GM19240 (cell line): Measurements from ENCODE around the gene TNFRSF18.
"Not testable (repeated sequence)": the region's sequence is repeated elsewhere in the genome, so short reads cannot be mapped to it uniquely, and the experiment has no call there.

Experiments used
- DNase-seq: peaks from one replicate; pipeline ENCODE4 v3.0.0; 2011; ENCODE audit warnings: low spot score; ENCODE audit not compliant: insufficient read length

TNFRSF18 gene

DNA sequence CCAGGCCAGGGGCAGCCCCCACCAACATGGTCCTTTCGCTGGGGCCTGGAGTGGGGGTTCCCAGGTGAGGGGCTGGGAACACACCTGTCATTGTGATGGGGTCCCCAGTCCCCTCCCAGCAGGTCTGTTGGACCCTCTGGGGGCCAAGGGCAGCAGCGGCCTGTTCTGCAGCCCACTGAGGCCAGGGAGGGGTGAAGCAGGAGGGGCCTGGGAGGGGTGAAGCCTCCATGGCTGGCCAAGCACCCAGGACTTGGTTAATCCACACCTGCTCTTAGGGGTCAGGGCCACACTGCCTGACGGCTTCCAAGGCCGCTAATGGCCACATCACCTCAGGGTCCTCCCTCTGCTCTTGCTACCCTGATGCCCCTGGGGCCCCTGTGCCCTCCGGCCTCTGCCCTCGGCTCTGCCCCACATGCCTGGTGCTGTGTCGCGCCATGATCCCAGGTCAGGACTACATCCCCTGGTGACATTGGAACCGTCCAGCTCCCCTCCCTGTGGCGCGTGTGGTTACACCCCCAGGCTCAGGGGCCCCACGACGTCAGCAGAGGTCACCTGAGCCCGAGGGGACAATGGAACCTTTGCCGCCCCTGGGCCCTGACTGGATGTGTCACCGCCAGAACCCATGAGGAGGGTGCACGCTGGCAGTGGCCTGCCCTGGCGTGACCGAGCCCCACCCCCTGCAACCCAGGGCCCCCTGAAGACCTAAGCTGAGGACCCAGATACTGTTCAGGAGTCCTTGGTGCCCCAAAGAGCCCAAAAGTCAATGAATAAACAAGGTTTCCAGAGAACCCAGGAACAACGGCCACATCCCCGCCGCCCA is 7.0 kb downstream of the TNFRSF18 start:
- DNase-seq = no peak

DNA sequence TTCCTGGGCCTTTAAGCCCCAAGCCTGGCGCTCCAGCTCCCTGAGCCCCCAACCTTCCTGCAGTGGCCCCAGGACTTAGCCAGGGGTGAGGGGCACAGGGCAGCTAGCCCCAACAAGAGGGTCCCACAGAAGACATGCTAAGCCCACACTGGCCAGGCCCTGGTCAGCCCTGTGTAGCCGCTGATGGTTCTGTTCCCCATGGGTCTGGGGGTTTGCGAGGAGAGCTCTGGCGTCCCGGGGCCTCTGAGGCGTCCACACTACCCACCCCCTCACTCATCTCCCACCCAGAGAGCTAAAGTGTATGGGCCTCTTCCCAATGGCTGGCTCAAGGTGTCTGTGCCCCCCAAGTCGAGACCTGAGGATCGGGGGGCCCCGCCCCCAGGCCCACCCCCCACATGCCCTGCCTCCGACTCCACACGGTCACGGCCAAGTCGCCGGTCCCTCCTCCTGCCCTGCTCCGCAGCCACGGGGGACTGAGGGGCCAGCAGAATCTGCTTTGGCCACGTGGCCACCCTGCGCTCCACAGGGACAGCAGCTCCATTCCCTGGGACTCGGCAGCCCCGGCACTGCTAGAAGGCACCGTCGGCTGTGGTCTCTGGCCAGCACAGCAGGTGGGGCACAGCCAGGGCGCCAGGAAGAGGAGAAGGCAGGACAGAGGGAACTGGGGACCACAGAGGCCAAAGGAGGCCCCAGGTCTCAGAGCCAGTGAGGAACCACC is 7.8 kb downstream of the TNFRSF18 start:
- DNase-seq = no peak

DNA sequence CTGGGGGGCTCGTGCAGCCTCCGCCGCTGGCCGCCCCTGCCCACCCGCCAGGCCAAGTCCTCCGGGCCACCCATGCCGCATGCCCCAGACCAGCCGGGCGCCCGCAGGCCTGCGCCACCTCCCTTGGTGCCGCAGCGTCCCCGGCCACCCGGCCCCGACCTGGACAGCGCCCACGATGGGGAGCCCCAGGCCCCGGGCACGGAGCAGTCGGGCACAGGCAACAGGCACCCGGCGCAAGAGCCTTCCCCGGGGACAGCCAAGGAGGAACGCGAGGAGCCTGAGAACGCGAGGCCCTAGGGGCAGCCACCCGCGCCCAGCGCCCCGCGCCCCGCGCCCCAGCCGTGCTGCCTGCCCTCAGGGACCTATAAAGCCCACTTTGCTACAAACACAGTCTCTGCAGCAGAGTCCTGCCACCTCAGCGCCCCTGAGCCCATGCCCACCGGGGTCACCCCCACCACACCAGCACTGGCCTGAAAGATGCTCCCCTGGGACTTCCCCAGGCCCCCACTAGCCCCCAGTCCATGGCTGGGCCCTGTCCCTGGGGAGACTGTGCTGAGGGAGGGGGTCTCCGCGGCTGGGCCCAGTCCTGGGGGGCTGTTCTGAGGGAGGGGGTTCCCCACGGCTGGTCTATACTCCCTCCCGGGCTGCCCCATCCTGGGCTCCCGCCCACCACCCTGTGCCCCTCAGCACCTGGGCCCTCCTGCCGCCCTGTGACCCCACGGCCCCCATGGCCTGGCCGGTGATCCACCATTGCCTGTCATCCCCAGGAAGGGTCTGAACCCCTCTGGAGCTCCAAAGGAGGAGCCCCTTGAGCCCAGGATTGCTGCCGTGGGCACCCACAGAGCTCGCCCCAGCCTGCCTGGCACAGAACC is 8.6 kb downstream of the TNFRSF18 start:
- DNase-seq = no peak

DNA sequence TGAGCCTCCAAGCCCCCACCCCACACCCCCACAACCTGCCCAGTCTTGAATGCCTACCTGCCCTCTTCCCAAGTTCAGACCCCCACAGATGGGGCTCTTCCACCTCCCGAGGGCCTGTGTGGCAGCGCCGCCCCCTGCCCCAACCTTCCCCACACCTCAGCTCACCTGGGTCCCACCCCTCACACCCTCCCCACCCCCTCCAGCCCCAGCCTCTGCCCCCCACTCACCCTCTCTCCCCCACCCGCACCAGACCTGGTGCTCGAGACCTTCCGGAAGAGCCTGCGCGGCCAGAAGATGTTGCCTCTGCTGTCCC is 9.2 kb downstream of the TNFRSF18 start:
- DNase-seq = no peak

DNA sequence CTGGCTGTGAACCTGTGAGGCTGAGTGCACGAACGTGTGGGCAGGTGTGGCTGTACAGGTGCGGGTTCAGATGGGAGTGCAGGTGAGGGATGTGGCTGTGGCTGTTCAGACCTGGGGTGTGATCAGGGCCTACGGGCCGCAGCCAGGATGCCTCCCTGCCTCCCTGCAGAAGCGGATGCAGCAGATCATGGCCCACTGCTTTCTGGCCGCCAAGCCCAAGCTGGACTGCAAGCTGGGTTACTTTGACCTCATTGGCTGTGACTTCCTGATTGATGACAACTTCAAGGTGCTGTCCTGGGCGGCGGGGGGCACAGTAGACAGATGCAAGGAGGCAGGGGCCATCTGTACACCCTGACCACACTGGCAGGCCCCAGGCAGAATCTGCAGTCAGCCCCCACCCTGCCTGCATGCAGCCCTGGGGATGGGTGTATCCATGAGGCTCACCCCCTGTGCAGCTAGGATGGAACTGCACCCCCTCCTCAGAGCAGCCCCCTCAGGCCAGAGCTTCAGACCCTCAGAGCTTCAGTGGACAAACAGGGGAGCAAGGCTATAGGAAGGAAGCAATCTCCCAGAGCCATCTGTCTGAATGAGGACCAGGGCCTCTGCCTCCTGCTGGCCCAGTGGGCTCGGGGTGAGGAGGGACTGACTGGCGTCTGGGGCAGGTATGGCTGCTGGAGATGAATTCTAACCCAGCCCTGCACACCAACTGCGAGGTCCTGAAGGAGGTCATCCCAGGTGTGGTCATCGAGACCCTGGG is 9.8 kb downstream of the TNFRSF18 start:
- DNase-seq = no peak

DNA sequence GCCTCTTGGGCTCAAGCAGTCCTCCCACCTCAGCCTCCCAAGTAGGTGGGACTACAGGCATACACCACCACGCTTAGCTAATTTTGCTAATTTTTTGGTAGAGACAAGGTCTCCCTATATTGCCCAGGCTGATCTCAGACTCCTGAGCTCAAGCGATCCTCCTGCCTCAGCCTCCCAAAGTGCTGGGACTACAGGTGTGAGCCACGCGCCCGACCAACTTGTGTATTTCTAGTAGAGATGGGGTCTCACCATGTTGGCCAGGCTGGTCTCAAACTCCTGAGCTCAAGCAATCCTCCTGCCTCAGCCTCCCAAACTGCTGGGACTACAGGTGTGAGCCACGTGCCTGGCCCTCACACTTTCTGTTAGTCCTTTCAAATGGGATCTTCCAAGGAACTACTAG is 10.7 kb downstream of the TNFRSF18 start:
- DNase-seq = not testable (repeated sequence)

DNA sequence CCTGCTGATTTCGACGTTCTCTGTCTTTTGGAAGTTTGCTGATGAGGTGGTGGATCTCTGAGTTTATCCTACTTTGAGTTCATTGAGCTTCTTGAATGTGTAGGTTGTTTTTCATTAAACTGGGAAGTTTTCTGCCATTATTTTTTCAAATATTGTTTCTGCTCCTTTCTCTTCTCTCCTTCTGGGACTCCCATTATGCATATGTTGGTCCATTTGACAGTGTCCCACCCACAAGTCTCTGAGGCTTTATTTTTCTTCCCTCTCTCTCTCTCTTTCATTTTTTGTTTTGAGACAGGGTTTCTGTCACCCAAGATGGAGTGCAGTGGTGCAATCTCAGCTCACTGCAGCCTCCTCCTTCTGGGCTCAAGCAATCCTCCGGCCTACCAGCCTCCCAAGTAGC is 11.7 kb downstream of the TNFRSF18 start:
- DNase-seq = no peak

DNA sequence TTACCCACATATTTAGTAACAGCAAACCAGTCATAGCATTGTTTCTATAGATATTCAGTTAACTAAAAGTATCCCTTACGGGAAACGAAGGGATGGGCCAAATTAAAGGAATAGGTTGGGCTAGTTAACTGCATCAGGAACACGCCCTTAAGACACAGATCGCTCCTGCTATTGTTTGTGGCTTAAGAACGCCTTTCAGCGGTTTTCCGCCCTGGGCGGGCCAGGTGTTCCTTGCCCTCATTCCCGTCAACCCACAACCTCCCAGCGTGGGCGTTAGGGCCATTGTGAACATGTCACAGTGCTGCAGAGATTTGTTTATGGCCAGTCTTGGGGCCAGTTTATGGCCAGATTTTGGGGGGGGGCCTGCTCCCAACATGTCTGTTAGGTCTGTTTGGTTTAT is 14.7 kb downstream of the TNFRSF18 start:
- no peak for DNase-seq

DNA sequence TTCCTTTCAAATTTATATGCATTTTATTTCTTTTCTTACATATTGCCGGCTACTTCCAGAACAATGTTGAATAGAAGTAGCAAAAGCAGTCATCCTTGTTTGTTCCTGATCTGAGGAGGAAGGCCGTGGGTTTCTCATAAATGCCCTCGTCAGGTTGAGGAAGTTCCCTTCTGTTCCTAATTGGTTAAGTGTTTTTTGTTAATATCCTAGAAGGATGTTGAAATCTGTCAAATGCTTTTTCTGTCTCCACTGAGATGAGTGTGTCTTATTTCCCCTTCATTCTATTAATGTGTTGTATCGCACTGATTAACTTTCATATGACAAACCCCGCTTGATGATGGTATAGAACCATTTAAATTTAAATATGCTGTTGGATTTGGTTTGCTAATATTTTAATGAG is 17.3 kb downstream of the TNFRSF18 start:
- no peak for DNase-seq

DNA sequence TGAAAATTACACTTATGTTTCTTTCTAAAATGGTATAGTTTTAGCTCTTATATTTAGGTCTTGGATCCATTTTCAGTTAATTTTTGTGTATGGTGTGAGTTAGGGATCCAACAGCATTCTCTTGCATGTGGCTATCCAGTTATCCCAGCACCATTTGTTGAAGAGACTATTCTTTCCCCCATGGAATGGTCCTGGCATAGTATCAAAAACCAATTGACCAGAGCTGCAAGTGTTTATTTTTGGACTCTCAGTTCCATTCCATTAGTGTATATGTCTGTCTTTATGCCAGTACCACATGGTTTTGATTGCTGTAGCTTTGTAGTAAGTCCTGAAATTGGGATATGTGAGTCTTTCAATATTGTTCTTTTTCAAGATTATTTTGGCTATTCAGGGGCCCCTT is 18.5 kb downstream of the TNFRSF18 start:
- no peak for DNase-seq

DNA sequence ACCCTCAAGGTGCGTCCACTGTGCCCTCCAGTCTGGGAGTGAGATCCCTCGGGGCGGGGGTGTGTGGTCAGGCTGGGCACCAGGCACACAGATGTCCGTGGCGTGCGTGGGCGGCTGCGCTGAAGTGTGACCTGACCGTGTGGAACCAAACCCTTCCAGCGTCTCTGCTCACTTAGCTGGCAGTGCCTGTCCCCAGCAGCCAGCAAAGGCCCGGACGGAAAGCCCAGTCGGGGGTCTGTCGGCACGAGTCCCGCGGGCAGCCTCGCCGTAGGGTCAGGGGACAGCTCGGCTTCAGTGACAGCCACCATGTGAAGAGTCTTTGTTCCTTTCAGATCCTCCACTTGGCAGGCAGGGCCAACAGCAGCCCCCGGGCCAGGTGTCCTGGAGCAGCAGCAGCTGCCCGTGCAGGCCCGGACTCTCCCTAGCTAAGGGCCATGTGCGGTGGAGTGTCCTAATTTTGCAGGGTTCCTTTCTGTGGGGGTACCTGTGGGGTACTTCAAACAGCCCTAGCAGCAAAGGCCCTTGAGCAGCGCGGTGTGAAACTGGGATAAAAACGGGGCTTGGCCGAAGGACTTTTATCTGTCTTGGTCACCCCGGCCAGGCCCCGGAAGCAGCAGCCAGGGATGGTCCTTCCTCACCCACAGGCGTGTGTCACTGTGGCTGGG is 21.2 kb downstream of the TNFRSF18 start:
- DNase-seq = no peak

DNA sequence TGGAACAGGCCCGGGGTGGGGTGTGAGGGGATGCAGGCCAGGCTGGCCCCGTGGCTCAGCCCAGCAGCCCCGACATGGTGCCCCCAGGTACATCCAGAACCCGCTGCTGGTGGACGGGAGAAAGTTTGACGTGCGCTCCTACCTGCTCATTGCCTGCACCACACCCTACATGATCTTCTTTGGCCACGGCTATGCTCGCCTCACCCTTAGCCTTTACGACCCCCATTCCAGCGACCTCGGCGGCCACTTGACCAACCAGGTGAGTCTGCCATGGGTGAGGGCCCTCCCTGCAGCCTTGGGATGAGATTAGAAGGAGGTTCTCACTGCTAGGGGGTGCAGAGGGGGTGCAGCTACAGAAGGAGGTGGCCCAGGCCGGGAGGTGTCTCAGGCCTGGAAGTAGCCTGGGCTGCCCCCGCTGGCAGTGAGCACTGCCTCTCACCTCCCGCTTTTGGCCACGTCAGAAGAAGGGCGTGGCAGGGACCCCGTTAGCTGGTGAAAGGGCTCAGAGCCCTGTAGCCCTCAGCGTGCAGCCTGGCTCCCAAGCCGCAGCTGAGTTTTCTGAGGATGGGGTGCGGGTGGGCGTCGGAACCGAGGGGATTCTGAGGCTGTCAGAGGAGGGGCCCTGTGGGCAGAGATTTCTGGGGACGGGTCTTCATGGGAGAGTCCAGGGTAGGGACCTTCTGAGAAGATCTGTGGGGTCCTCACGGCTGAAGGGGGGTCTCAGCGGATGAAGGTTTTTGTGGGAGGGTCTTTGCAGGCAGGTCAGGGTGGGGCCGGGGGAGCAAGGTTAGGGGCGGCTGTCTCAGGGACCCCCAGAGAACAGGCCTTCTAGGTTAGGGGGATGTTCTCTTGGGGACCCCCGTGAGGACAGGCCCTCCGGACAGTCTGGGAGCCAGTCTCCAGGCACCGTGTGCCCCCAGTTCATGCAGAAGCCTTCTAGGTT is 22.3 kb downstream of the TNFRSF18 start:
- DNase-seq = no peak

DNA sequence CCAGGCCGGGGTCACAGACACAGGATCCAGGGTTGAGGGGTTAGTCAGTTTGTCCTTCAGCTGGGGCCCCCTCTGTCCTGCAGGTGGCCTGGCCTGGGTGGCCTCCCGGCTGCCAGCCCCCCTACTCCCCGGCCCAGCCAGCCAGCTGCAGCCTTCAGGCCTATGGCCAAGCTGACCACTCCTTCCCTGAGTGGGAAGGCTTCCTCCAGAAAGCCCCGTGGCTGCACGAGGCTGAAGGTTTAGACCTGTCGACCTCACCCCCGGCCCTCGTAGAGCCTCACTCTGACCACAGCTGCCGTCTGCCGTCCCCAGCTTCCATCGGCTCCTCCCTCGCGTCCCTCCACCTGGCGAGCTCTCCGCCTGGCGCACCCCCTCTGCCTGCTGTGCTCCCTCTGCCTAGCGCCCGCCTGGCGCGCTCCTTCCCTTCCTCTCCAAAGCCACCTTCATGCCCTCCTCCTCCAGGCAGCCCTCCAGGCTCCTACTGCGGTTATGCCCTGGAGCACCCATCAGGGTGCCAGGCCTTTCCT is 23.1 kb downstream of the TNFRSF18 start:
- no peak for DNase-seq

DNA sequence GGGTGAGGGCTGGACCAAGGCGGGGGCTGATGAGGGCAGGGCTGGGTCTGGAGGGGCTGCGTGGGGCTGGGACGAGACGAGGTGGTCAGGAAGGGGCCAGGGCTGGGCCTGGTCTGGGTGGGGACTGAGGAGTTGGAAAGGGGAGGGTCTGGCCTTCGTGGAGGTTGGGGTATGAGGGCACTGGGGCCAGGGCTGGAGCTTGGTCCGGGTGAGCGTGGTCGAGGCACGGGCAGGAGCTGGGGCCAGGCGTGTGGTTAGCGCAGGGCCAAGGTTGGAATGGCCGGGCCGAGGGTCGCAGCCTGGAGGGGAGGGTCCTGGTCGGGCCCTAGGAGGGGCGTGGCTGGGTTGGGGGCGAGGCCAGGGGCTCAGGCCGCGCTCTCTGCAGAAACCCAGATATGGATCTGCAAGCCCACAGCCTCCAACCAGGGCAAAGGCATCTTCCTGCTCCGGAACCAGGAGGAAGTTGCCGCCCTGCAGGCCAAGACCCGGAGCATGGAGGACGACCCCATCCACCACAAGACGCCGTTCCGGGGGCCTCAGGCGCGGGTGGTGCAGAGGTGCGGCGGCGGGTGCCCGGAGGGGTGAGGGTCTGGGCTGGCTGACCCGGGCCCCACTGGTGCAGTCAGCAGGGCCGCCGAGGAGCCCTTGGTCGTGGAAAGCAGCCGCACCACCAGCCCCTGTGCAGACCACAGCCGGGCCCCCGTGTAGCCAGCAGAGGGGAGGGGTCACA is 23.7 kb downstream of the TNFRSF18 start:
- DNase-seq = no peak

DNA sequence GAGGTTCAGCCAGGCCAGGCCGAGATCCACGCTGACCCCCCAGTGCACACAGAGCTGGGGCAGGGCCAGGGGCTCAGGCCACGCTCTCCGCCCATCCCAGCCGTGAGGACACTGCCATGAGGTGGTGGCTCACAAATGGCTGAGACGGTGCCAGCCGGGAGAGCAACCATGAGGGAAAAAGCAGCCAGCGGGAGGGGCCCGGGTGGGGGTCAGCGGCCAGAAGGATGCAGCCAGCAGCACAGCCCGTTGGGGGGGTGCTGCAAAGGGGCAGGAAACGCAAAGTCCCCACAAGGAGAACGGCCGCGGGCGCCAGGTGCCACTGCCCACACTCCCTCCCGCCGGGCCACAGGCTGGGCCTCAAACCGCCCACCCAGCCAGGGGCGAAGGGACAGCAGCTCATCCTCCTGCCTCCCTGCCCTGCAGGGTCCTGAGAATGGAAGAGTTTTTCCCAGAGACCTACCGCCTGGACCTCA is 24.4 kb downstream of the TNFRSF18 start:
- DNase-seq = no peak

DNA sequence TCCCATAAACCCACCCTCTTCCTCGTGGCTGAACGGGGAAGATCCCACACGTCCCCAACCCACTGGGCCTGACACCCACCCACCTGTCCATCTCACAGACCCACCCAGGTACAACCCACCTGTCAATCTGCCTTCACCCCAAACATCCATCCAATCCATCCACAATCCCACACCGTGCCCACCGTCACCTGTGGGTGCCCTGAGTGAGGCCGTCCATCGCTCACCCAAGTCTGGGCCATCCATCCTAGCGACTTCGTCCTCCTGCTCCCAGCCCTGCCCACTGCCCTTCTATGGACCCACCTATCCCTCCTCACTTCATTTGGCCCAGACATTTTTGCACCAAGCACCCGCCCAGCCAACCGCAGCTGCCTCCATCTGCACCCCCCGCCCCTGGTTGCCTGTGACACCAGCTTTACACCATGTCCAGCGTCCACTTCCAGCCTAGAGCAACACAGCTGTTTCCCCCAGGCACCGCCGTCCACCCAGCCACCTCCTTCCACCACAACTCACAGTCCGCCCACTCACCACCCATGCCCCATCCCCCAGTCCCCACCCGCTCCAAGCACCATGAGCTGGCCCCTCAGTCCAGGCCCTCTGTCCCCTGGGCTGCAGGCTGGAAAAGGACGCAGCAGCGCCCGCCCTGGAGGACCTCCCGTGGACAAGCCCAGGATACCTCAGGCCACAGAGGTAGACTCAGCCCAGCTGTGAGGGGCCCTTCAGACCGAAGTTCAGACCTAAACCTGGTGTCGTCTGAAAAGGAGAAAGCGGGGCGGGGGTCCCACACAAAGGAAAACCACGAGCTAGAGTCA is 25.1 kb downstream of the TNFRSF18 start:
- no peak for DNase-seq

DNA sequence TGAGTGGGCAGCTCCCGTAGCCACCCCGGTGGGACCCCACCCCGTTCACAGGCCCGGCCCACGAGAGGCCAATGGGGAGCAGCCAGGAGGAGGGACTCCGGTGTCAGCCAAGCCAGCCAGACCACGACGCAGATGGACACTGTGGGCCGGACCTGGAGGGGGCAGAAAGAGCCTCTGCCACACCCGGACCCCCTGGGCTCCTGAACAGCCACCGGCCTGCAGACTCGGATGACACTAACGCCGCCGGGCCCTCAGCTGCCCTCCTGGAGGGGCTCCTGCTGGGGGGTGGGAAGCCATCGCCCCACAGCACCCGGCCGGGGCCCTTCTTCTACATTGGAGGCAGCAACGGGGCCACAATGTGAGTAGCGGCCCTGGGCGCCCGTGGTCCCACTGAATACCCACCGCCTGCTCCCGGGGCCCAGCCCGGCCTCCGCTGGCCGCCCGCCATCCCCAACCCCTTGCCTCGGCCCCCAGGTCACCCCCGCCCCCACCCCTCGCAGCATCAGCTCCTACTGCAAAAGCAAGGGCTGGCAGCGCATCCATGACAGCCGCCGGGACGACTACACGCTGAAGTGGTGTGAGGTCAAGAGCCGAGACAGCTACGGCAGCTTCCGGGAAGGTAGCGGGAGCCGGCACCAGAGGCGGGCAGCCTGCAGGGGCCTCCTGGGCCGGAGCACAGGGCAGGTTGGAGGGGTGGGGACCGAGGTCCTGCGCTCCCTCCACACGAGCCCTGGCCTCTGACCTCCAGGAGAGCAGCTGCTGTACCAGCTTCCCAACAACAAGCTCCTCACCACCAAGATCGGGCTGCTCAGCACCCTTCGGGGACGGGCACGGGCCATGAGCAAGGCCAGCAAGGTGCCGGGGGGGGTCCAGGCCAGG is 26.2 kb downstream of the TNFRSF18 start:
- DNase-seq = no peak
